K562 (cell line): ENCODE data around the gene RGL2. TPM values are rescaled to one million over a fixed set of nuclear protein-coding genes. Genes with fewer than 3 reads are reported as not detected.

ENCODE experiments used
- ARID1B ChIP-seq: fragments of 450-650 bp; IDR thresholded peaks from 2 replicates; pipeline ENCODE4 v1.6.1; 2016; ENCODE audit warnings: antibody characterized with exemption, mild to moderate bottlenecking, inconsistent platforms
- CHCHD3 ChIP-seq: fragments of 250-450 bp; sonication (Bioruptor Pico); IDR thresholded peaks from 2 replicates; pipeline ENCODE4 v2.1.2; 2022; ENCODE audit warnings: mild to moderate bottlenecking
- DNMT1 ChIP-seq: fragments of 450-650 bp; IDR thresholded peaks from 2 replicates; pipeline ENCODE4 v1.6.1; 2016; ENCODE audit warnings: antibody characterized with exemption, mild to moderate bottlenecking
- ESRRB ChIP-seq: fragments of 250-450 bp; sonication (Bioruptor Pico); IDR thresholded peaks from 2 replicates; pipeline ENCODE4 v1.5.0; 2020; ENCODE audit warnings: mild to moderate bottlenecking, moderate library complexity, borderline replicate concordance
- GABPB1 ChIP-seq: sonication (generic); formaldehyde crosslinking; IDR thresholded peaks from 2 replicates; pipeline ENCODE4 v1.8.0; 2022; ENCODE audit warnings: mild to moderate bottlenecking, missing genetic modification reagents
- ILK ChIP-seq: fragments of 450-650 bp; IDR thresholded peaks from 2 replicates; pipeline ENCODE4 v1.6.1; 2016; ENCODE audit warnings: missing genetic modification characterization, low read depth, mild to moderate bottlenecking, missing compliant biosample characterization, moderate library complexity, borderline replicate concordance
- LEF1 ChIP-seq: fragments of 450-650 bp; IDR thresholded peaks from 2 replicates; pipeline ENCODE4 v1.6.1; 2016; ENCODE audit warnings: mild to moderate bottlenecking
- MCM3 ChIP-seq: fragments of 450-650 bp; IDR thresholded peaks from 2 replicates; pipeline ENCODE4 v1.6.1; 2016
- MXI1 ChIP-seq: IDR thresholded peaks from 2 replicates; pipeline ENCODE4 v1.6.1; 2011; ENCODE audit warnings: low read depth, mild to moderate bottlenecking, improper control_type of control experiment, low read length
- RNF2 ChIP-seq: sonication (generic); IDR thresholded peaks from 2 replicates; pipeline ENCODE4 v1.6.1; 2016
- SRSF3 ChIP-seq: fragments of 200-400 bp; formaldehyde crosslinking; IDR thresholded peaks from 2 replicates; pipeline ENCODE4 v1.6.1; 2016; ENCODE audit warnings: mild to moderate bottlenecking, low read length, moderate library complexity; ENCODE audit not compliant: insufficient read depth
- polyA plus RNA-seq, 8 experiments: library from polyadenylated mRNA; depleted of rRNA in 4 of 8; stranded (reverse) in 5 of 8; unstranded in 3 of 8; fragments of >200 nt; fragmentation: Nextera tagmentation in 2 of 8; fragmentation: Illumina TruSeq in 1 of 8; extraction: Ambion mirVana in 2 of 8; extraction: Trizol in 1 of 8; gene quantifications; 2 replicates each; pipeline versions ENCODE4 v1.2.1 to v1.2.3, GENCODE V29; 2011 to 2014; ENCODE audit warnings: inconsistent platforms in 1 of 8, missing spikeins in 1 of 8
- total RNA-seq, 7 experiments: library from RNA; depleted of rRNA in 6 of 7; stranded (reverse); fragments of >200 nt in 6 of 7; fragmentation: Illumina TruSeq in 2 of 7; extraction: Trizol in 2 of 7; gene quantifications; 2 replicates each; pipeline versions ENCODE4 v1.2.1 to v1.2.3, GENCODE V29; 2011 to 2021; ENCODE audit warnings: low replicate concordance in 1 of 7
- TF ChIP-seq, protein P1 (sequence below): IDR thresholded peaks from 3 replicates; pipeline ENCODE4 v1.6.1; 2011; ENCODE audit warnings: borderline replicate concordance, mild to moderate bottlenecking; ENCODE audit not compliant: insufficient read length, insufficient read depth
- TF ChIP-seq, protein P2 (sequence below): sonication (generic); formaldehyde crosslinking; IDR thresholded peaks from 2 replicates; pipeline ENCODE4 v1.8.1; 2023; ENCODE audit warnings: mild to moderate bottlenecking, missing genetic modification reagents
- TF ChIP-seq, protein P3 (sequence below): fragments of 200-600 bp; sonication (generic); IDR thresholded peaks from one replicate; pipeline ENCODE4 v1.6.1; 2012; ENCODE audit warnings: mild to moderate bottlenecking, low read depth, low read length, inconsistent platforms

Gene RGL2
- total and polyA plus RNA-seq, 9 of the 15 experiments (the other 6 are each of a cell fraction or from before 2014, with no cell fraction given): 1.8 to 57.1 (median 19.5) TPM

DNA sequence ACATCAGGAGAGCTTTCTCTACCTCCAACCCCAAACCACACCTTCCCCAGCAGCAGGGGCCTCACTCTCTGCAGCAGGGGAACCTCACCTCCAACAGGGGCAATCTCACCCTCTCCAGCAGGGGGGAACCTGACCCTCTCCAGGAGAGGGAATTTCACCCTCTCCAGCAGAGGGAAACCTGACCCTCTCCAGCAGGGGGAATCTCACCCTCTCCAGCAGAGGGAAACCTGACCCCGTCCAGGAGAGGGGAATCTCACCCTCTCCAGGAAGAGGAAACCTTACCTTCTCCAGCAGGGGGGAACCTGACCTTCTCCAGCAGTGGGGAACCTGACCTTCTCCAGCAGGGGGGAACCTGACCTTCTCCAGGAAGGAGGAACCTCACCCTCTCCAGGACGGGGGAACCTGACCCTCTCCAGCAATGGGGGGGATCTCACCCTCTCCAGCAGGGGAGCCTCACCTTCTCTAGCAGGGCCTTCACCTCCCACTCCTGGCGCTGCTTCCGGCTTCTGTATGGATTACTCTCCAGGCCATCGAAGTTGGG lies 18.7 kb downstream of the RGL2 start (continued):
- TF ChIP-seq MXI1 (no peak), SRSF3 (no peak), ARID1B (no peak), GABPB1 (peak; percentile 85), DNMT1 (no peak), RNF2 (0 out of 2 replicates have a peak, but pooled peaks have one; percentile 48), CHCHD3 (CRISPR knock-in tag) (no peak), MCM3 (no peak), ESRRB (CRISPR knock-in tag) (no peak), ILK (tag) (no peak), LEF1 (no peak)
- TF ChIP-seq, protein P1, sequence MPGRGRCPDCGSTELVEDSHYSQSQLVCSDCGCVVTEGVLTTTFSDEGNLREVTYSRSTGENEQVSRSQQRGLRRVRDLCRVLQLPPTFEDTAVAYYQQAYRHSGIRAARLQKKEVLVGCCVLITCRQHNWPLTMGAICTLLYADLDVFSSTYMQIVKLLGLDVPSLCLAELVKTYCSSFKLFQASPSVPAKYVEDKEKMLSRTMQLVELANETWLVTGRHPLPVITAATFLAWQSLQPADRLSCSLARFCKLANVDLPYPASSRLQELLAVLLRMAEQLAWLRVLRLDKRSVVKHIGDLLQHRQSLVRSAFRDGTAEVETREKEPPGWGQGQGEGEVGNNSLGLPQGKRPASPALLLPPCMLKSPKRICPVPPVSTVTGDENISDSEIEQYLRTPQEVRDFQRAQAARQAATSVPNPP: no peak
- TF ChIP-seq, protein P2, sequence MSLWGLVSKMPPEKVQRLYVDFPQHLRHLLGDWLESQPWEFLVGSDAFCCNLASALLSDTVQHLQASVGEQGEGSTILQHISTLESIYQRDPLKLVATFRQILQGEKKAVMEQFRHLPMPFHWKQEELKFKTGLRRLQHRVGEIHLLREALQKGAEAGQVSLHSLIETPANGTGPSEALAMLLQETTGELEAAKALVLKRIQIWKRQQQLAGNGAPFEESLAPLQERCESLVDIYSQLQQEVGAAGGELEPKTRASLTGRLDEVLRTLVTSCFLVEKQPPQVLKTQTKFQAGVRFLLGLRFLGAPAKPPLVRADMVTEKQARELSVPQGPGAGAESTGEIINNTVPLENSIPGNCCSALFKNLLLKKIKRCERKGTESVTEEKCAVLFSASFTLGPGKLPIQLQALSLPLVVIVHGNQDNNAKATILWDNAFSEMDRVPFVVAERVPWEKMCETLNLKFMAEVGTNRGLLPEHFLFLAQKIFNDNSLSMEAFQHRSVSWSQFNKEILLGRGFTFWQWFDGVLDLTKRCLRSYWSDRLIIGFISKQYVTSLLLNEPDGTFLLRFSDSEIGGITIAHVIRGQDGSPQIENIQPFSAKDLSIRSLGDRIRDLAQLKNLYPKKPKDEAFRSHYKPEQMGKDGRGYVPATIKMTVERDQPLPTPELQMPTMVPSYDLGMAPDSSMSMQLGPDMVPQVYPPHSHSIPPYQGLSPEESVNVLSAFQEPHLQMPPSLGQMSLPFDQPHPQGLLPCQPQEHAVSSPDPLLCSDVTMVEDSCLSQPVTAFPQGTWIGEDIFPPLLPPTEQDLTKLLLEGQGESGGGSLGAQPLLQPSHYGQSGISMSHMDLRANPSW: no peak
- TF ChIP-seq, protein P3, sequence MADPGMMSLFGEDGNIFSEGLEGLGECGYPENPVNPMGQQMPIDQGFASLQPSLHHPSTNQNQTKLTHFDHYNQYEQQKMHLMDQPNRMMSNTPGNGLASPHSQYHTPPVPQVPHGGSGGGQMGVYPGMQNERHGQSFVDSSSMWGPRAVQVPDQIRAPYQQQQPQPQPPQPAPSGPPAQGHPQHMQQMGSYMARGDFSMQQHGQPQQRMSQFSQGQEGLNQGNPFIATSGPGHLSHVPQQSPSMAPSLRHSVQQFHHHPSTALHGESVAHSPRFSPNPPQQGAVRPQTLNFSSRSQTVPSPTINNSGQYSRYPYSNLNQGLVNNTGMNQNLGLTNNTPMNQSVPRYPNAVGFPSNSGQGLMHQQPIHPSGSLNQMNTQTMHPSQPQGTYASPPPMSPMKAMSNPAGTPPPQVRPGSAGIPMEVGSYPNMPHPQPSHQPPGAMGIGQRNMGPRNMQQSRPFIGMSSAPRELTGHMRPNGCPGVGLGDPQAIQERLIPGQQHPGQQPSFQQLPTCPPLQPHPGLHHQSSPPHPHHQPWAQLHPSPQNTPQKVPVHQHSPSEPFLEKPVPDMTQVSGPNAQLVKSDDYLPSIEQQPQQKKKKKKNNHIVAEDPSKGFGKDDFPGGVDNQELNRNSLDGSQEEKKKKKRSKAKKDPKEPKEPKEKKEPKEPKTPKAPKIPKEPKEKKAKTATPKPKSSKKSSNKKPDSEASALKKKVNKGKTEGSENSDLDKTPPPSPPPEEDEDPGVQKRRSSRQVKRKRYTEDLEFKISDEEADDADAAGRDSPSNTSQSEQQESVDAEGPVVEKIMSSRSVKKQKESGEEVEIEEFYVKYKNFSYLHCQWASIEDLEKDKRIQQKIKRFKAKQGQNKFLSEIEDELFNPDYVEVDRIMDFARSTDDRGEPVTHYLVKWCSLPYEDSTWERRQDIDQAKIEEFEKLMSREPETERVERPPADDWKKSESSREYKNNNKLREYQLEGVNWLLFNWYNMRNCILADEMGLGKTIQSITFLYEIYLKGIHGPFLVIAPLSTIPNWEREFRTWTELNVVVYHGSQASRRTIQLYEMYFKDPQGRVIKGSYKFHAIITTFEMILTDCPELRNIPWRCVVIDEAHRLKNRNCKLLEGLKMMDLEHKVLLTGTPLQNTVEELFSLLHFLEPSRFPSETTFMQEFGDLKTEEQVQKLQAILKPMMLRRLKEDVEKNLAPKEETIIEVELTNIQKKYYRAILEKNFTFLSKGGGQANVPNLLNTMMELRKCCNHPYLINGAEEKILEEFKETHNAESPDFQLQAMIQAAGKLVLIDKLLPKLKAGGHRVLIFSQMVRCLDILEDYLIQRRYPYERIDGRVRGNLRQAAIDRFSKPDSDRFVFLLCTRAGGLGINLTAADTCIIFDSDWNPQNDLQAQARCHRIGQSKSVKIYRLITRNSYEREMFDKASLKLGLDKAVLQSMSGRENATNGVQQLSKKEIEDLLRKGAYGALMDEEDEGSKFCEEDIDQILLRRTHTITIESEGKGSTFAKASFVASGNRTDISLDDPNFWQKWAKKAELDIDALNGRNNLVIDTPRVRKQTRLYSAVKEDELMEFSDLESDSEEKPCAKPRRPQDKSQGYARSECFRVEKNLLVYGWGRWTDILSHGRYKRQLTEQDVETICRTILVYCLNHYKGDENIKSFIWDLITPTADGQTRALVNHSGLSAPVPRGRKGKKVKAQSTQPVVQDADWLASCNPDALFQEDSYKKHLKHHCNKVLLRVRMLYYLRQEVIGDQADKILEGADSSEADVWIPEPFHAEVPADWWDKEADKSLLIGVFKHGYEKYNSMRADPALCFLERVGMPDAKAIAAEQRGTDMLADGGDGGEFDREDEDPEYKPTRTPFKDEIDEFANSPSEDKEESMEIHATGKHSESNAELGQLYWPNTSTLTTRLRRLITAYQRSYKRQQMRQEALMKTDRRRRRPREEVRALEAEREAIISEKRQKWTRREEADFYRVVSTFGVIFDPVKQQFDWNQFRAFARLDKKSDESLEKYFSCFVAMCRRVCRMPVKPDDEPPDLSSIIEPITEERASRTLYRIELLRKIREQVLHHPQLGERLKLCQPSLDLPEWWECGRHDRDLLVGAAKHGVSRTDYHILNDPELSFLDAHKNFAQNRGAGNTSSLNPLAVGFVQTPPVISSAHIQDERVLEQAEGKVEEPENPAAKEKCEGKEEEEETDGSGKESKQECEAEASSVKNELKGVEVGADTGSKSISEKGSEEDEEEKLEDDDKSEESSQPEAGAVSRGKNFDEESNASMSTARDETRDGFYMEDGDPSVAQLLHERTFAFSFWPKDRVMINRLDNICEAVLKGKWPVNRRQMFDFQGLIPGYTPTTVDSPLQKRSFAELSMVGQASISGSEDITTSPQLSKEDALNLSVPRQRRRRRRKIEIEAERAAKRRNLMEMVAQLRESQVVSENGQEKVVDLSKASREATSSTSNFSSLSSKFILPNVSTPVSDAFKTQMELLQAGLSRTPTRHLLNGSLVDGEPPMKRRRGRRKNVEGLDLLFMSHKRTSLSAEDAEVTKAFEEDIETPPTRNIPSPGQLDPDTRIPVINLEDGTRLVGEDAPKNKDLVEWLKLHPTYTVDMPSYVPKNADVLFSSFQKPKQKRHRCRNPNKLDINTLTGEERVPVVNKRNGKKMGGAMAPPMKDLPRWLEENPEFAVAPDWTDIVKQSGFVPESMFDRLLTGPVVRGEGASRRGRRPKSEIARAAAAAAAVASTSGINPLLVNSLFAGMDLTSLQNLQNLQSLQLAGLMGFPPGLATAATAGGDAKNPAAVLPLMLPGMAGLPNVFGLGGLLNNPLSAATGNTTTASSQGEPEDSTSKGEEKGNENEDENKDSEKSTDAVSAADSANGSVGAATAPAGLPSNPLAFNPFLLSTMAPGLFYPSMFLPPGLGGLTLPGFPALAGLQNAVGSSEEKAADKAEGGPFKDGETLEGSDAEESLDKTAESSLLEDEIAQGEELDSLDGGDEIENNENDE: no peak
